HG03103 (cell line): ENCODE measurements around the gene LMTK3.
"Not testable (repeated sequence)": the region's sequence is repeated elsewhere in the genome, so short reads cannot be mapped to it uniquely, and the experiment has no call there.

ENCODE experiments used
- ATAC-seq: cut with Tn5 transposase; IDR thresholded peaks from one replicate; pipeline ENCODE4 v1.9.1; 2021; ENCODE audit warnings: low read depth; ENCODE audit not compliant: unreplicated experiment

Gene LMTK3

GRCh38 chr19:48489608-48490216 is 21.9 kb downstream of the LMTK3 start:
- no peak for ATAC-seq

DNA sequence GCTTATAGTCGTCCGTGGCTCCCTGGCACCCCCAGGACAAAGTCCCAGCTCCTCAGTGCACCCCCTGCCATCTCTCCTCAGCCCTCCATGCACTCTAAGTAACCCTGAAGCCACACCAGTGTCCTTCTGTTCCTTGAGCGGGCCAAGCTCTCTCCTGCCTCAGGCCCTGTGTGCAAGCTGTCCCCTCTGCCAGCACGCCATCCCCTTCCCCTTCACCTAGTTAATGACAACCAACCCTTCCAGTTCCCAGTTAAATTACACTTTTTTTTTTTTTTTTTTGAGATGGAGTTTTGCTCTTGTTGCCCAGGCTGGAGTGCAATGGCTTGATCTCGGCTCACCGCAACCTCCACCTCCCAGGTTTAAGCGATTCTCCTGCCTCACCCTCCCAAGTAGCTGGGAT is 23.2 kb downstream of the LMTK3 start:
- not testable (repeated sequence) for ATAC-seq

DNA sequence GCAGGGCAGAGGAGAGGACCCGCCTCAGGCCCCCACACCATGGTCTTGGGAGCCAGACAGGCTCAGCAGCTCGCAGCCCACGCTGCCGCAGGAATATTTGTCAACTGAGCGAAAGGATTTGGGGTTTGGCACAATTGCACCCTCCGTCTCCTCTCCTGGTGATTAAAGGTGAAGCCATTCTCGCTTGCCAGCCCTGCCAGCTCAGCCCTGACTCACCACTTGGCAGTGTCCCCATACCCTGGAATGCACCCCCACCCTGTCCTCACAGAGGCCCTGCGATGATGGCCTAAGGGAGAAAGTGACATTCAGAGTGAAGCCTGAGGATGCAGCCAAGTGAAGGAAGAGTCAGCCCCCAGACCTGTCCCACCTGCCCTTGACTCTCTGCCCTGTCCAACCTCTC is 23.7 kb downstream of the LMTK3 start:
- no peak for ATAC-seq

DNA sequence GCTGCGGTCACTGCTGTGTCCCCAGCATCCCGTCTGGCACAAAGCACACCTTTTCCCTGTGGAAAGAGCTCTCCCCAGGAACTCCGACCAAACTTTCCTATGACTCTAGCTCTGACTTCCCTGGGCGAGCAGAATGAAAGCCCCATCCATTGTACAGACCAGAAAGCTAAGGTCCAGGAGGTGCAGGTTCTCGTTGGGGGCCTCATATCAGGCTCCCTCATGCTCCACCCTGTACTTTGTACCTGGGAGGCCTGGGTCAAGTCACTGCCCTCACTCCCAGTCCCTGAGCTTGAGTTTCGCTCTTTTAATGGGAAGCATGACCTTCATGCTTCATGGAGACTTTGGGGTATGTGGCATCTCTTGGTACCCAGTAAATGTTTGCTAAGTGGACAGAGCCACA is 24.1 kb downstream of the LMTK3 start:
- ATAC-seq: no peak

DNA sequence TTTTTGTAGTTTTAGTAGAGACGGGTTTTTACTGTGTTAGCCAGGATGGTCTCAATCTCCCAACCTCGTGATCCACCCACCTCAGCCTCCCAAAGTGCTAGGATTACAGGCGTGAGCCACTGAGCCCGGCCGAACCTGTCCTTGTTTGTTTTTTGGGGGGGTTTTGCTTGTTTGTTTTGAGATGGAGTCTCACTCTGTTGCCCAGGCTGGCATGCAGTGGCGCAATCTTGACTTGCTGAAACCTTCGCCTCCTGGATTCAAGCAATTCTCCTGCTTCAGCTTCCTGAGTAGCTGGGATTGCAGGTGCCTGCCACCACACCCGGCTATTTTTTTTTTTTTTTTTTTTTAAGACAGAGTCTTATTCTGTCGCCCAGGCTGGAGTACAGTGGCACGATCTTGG is 24.9 kb downstream of the LMTK3 start:
- ATAC-seq: not testable (repeated sequence)

DNA sequence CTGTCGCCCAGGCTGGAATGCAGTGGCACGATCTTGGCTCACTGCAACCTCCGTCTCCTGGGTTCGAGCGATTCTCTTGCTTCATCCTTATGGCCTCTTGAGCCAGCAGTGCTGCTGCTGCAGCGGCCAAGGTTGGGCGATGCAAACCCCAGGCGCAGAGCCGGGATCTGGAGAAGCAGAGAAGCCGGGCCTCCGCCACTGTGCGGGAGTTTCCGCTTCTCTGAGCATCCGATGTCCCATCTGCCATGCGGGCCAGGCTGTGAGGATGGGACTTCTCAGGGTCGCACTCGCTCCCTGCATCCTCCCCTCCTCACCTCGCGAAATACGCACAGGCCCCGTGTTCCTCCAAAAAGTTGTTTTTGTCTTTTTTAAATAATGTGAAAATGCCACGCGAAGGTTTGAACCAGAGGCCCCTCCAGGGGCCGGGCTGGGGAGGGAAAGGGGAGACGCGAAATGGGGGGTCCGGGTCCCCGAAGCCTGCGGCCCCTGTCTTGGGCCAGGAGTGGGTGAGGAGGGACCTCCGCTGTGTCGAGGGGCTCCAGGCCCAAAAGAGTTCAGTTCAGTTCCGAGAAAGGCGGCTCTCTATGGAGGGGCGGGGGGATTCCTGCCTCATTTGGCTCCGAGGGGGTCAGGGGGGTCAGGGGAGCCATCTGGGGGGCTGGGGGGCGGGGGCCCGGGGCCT is 26.6 kb downstream of the LMTK3 start:
- ATAC-seq: no peak

DNA sequence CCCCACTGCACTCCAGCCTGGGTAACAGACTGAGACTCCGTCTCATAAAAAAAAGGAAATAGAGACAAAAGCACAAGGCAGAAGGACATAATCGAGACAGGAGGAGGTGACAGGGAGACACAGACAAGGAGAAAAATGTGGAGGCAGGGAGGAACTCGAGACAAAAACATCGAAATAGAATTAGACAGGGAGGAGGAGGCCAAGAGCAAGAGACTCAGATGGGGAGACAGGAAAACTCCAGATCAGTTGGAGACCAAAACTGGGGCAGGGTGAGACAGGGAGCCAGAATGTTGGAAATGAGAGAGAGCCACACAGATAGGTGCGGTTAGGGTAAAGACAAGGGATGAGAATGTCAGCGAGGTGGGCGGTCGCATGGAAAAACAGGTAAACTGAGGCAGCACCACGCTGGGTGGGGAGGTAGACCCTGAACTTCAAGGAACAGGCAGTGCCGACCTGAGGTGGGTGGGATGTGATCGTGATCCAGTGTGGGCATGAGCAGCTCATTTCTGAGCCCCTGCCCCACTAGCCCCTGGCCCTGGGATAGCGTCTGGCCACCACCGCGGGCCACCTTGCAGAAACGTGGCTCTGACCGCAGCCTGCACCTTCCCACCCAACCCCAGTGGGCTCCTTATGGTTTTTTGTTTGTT is 27.3 kb downstream of the LMTK3 start:
- ATAC-seq: no peak

- no peak for ATAC-seq
Measured at GRCh38 chr19:48483301-48483700, 28.3 kb downstream of the LMTK3 start.

- no peak for ATAC-seq
Measured at GRCh38 chr19:48481846-48482639, 29.6 kb downstream of the LMTK3 start.

- ATAC-seq: no peak
Measured at GRCh38 chr19:48480558-48481500, 30.8 kb downstream of the LMTK3 start.

DNA sequence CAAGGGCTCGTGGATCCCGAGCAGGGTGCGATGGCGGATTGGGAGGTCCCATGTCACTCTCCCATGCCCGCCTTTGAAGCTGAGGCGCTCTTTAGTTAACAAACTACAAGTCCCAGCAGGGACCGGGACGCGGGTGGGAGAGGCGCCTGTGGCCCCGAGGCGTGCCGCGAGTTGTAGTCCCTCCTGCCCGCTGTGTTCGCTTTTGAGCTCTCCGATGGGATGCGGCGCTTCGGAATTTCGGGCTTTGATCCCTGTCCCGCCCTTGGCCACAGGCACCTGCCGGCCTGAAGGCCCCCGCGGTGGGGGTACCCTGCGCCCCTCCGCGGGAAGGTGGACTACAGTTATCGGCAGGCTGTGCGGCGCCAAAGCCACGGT is 31.5 kb downstream of the LMTK3 start:
- ATAC-seq: no peak

DNA sequence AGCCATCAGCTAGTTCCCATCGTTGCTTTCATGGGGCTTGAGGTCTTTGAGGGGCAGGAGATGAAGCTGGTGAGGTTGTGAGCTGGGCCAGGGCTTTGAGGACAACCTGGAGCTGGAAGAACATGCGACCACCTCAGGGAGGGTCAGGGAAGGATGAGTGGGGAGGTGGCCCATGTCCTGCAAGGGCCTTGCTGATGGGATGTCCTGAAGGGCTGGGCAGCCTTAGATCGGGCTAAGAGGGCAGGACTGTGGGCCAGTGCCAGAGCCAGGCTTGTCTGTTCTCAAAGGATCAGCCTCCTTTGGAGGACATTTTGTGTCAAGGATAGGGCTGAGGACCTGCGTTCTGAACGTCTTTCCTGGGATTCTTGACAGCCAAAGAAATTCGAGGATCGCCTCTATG is 31.9 kb downstream of the LMTK3 start:
- ATAC-seq: no peak

DNA sequence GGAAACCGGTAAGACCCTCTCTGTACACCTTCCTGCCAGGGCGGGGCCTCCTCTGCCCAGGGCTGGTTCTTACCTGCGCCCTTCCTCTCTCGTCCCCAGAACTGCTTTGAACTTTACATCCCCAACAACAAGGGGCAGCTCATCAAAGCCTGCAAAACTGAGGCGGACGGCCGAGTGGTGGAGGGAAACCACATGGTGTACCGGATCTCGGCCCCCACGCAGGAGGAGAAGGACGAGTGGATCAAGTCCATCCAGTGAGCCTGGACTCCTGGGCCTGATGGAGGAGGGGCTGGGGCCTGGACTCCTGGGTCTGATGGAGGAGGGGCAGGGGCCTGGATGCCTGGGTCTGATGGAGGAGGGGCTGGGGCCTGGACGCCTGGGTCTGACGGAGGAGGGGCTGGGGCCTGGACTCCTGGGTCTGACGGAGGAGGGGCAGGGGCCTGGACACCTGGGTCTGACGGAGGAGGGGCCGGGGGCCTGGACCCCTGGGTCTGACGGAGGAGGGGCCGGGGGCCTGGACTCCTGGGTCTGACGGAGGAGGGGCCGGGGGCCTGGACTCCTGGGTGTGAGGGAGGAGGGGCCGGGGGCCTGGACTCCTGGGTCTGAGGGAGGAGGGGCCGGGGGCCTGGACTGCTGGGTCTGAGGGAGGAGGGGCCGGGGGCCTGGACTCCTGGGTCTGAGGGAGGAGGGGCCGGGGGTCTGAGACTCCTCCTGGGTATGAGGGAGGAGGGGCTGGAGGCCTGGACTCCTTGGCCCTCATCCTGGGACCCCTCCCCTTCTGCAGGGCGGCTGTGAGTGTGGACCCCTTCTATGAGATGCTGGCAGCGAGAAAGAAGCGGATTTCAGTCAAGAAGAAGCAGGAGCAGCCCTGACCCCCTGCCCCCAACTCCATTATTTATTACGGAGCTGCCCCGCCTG is 33.0 kb downstream of the LMTK3 start:
- no peak for ATAC-seq

DNA sequence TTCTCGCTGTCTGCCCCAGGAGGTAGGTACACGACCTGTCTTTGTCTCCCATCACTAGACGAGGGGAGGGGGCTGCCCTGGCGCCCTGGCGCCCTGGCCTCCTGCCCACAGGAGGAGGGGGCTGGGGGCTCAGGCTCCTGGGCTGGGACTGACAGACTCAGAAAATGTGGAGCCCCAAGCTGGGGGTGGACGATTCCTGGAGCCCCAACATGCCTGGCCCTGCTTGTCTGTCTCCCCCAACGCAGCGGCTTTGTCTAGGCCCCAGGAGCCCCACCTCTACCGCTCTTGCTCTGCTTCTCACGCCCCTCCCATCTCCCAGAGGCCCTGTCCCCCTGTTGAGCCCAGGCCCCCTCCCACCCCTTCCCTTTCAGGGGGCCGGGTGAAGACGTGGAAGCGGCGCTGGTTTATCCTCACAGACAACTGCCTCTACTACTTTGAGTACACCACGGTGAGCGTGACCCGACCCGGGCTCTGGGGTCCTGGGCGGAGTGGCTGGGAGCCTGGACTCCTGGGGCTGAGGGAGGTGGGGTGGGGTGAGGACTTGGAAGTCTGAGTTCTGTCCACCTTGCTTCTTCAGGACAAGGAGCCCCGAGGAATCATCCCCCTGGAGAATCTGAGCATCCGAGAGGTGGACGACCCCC is 33.8 kb downstream of the LMTK3 start:
- no peak for ATAC-seq

DNA sequence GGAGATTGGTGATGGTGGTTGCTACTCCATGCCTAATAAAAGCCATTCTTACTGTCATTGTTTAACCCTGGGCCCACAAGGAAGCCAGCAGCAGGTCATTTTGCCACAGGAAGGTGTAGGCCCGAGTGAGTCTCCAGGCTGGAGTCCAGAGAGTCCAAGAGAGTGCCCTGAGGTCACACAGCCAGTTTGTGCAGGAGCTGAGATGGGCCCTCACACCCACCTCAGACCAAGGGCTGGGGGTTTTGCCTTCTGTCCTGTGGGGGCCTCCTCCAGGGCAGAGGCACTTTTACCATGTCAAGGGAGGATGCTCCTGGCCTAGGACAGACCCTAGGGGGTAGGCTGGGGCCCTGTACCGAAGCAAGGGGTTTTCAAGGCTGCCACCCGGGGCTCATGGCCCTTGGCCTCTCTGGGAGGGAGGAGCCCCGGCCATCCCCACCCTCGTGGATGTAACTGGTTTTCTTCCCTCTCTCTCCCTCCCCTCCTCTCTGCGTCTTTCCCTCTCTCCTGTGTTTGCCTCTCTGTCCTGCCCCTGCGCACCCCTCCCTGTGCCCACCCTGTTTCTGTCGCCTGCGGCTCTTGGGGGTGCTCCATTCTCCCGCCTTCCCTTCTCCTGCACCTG is 34.5 kb downstream of the LMTK3 start:
- no peak for ATAC-seq

- no peak for ATAC-seq
Measured at GRCh38 chr19:48476176-48476575, 35.5 kb downstream of the LMTK3 start.

DNA sequence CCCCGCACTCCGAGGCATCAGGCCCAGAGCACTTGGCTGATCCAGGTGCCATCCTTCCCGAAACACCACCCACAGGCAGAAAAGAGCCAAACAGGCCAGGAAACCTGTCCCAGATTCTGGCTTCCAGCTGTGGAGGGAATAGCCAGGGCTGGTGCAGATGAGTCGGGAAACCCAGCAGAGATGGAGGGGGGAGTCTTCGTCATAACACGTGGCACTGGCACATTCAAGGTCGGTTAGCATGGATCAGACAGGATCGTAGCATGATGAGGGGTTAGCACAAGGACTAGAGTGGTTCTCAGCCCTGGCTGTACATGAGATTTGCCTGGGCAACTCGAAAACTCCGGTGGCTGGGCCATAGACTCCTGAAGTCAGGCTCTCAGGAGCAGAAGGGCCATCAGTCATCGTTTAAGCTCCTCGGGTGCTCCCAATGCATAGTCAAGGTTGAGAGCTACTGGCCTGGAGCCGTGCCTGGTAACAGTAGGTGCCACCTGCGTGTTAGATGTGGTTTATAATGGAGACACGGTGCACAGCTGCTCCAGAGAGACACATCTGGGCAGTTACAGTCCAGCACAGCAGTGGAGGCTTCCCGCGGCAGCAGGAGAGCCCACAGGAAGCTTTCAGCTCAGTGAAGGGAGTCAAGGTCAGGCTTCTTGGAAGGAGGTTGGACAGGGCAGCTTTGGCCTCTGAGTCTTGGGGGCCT is 36.1 kb downstream of the LMTK3 start:
- ATAC-seq: no peak
